ENCODE results near the gene MKI67.
A peak's percentile ranks its signal among the peaks of the same experiment; 100 is the strongest.

DNA sequence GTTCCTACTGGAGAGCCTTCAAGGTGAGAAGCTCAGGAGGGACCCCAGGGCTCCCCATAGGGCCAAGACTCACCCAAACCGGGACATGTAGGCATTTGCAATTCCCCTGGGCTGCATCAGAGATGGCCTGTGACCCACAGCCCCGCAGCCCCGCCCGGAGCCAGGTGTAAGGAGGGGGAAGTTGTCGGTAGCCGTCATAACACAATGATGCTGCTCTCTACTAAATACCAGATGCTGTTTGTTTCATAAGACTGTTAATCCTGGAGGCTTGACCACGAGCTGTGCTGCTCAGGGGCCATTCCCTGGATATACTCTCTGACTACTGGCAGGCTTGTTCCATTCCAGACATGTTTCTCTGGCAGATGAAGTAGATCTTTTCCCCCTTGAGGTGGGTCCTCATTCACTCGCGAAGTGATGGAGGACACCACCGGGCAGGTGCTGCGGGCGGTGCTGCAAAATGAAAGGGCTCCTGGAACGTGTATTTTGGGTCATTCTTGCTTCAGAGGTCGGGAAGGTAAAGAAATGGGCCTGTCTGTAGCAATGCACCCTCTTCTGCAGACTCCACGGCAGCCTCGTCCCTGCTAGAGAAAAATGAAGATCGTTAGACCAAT lies 61.1 kb downstream of the MKI67 start:
- TF ChIP-seq, protein P1, sequence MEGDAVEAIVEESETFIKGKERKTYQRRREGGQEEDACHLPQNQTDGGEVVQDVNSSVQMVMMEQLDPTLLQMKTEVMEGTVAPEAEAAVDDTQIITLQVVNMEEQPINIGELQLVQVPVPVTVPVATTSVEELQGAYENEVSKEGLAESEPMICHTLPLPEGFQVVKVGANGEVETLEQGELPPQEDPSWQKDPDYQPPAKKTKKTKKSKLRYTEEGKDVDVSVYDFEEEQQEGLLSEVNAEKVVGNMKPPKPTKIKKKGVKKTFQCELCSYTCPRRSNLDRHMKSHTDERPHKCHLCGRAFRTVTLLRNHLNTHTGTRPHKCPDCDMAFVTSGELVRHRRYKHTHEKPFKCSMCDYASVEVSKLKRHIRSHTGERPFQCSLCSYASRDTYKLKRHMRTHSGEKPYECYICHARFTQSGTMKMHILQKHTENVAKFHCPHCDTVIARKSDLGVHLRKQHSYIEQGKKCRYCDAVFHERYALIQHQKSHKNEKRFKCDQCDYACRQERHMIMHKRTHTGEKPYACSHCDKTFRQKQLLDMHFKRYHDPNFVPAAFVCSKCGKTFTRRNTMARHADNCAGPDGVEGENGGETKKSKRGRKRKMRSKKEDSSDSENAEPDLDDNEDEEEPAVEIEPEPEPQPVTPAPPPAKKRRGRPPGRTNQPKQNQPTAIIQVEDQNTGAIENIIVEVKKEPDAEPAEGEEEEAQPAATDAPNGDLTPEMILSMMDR (IDR thresholded peaks at IDR 0.05), result no peak
- TF ChIP-seq POLR2A (IDR thresholded peaks at IDR 0.05), result peak in 1 of 4 donors; percentile 25
